ENCODE measurements around the gene CD68.

GRCh38 chr17:7591596-7591995 is 12.2 kb downstream of the CD68 start:
- no peak for TF ChIP-seq CTCF (IDR thresholded peaks at IDR 0.05; ENCODE audit: poor library complexity)
- TF ChIP-seq EZH2phosphoT487 (IDR thresholded peaks at IDR 0.05; ENCODE audit: low read depth, severe bottlenecking, unreplicated experiment): no peak
